OCI-LY7 (cell line): ENCODE results near the gene PARD3. TPM values are rescaled to one million over a fixed set of nuclear protein-coding genes. Genes with fewer than 3 reads are reported as not detected.
"Not testable (repeated sequence)": the region's sequence is repeated elsewhere in the genome, so short reads cannot be mapped to it uniquely, and the experiment has no call there.

Experiments
- BruUV-seq: library from RNA; stranded (reverse); fragments of 400-500 nt; replicated peaks from 2 replicates; lab custom pipeline; 2021; lab: Mats Ljungman, UMichigan
- CTCF ChIA-PET: fragments of 300-600 bp; sonication (Branson Sonifier 250); formaldehyde crosslinking; loops from one replicate; lab custom pipeline; 2022; ENCODE audit warnings: antibody characterized with exemption; ENCODE audit not compliant: unreplicated experiment; lab: Charles Lee
- POLR2A ChIA-PET: fragments of 300-600 bp; sonication (Branson Sonifier 250); formaldehyde crosslinking; loops from one replicate; lab custom pipeline; 2022; ENCODE audit warnings: antibody characterized with exemption; lab: Charles Lee
- DNase-seq: peaks from one replicate; pipeline ENCODE4 v3.0.0-alpha.2; 2015; ENCODE audit warnings: low spot score
- H2AFZ ChIP-seq: fragments of 200-600 bp; sonication (generic), shearing (Covaris generic); 2 replicates; pipeline ENCODE4 v1.6.1; 2014; ENCODE audit warnings: mild to moderate bottlenecking, antibody characterized with exemption, low read length, moderate library complexity
- H3K27ac ChIP-seq: fragments of 200-600 bp; sonication (generic); 2 replicates; pipeline ENCODE4 v1.5.1; 2014; ENCODE audit warnings: mixed run types, low read depth, mild to moderate bottlenecking, moderate library complexity, low read length, inconsistent platforms; ENCODE audit not compliant: poor library complexity, severe bottlenecking
- H3K36me3 ChIP-seq: fragments of 200-600 bp; sonication (generic); 2 replicates; pipeline ENCODE4 v1.6.1; 2014; ENCODE audit warnings: mild to moderate bottlenecking, antibody characterized with exemption, low read length, moderate library complexity, mixed read lengths; ENCODE audit not compliant: insufficient read depth
- H3K4me1 ChIP-seq: fragments of 200-600 bp; sonication (generic); 2 replicates; pipeline ENCODE4 v1.5.1; 2014; ENCODE audit warnings: mild to moderate bottlenecking, low read length; ENCODE audit not compliant: insufficient read depth, poor library complexity, severe bottlenecking
- H3K4me2 ChIP-seq: fragments of 200-600 bp; sonication (generic); 2 replicates; pipeline ENCODE4 v1.6.1; 2014; ENCODE audit warnings: mild to moderate bottlenecking, low read length
- H3K4me3 ChIP-seq: fragments of 200-600 bp; sonication (generic); 2 replicates; pipeline ENCODE4 v1.5.1; 2014; ENCODE audit warnings: mild to moderate bottlenecking, low read depth, low read length; ENCODE audit not compliant: poor library complexity, severe bottlenecking
- H3K79me2 ChIP-seq: fragments of 200-600 bp; sonication (generic); 2 replicates; pipeline ENCODE4 v1.6.1; 2016; ENCODE audit warnings: low read depth, mild to moderate bottlenecking, low read length, moderate library complexity, mixed read lengths; ENCODE audit not compliant: insufficient read depth
- H3K9me2 ChIP-seq: fragments of 200-600 bp; sonication (generic); 2 replicates; pipeline ENCODE4 v1.6.1; 2016; ENCODE audit warnings: mild to moderate bottlenecking, low read length, mixed read lengths; ENCODE audit not compliant: insufficient read depth
- H3K9me3 ChIP-seq: fragments of 200-600 bp; sonication (generic); 2 replicates; pipeline ENCODE4 v1.6.1; 2014; ENCODE audit warnings: mild to moderate bottlenecking, mixed run types, low read length, mixed read lengths
- H4K20me1 ChIP-seq: fragments of 200-600 bp; sonication (generic); 2 replicates; pipeline ENCODE4 v1.6.1; 2014; ENCODE audit warnings: mild to moderate bottlenecking, antibody characterized with exemption, low read length, moderate library complexity, mixed read lengths; ENCODE audit not compliant: insufficient read depth
- EZH2phosphoT487 ChIP-seq: fragments of 200-600 bp; sonication (generic); IDR thresholded peaks from 2 replicates; pipeline ENCODE4 v1.6.1; 2018; ENCODE audit warnings: low read depth, borderline replicate concordance, mild to moderate bottlenecking, mixed run types, antibody characterized with exemption, low read length, moderate library complexity, mixed read lengths
- intact Hi-C: fragments of 100-400 bp; cut with micrococcal nuclease; formaldehyde crosslinking; loops from one replicate; pipeline ENCODE4 v1.10.0; 2022; ENCODE audit not compliant: unreplicated experiment
- total RNA-seq, 2 experiments: library from RNA; depleted of rRNA in 1 of 2; stranded (reverse); fragments of >200 nt in 1 of 2; shearing (Covaris generic) in 1 of 2; gene quantifications; 2 replicates each; pipeline ENCODE4 v1.2.3, GENCODE V29; 2014 to 2022
- TF ChIP-seq, protein P1 (sequence below): fragments of 200-600 bp; sonication (generic); conservative IDR thresholded peaks from 2 replicates; pipeline ENCODE4 v1.5.1; 2014; ENCODE audit warnings: mild to moderate bottlenecking, antibody characterized with exemption, low read length, moderate library complexity, mixed read lengths

The PARD3 gene
- total RNA-seq, 2 experiments from 2014 or later = not detected

DNA sequence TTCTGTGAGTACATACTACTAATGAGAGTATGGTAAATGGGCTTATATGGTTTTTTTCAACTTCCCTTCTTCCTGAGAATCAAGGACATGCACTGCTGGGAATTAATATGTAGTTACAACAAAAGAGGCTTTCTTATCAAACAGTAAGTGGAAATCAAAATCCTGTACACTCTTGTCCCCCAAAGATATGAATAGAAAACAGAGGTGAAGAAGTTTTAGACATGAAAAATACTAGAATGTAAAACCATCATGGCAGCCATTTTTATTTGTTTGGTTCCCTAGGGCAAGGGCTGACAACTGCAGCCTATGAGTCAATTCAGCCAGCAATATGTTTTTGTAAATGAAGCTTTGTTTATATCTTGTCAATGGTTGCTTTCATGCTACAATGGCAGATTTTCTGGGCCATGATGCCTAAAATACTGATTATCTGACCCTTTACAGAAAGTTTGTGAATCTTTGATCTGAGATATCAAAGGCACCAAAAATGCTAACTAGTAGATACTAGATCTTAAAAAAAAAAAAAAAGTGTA is 422.4 kb downstream of the PARD3 start:
- ChIA-PET CTCF (no interaction called here), POLR2A (interaction anchor here (0.7 kb wide), 1 partner anchor 1376 kb away, joined by 4 read pairs; no protein-coding TSS in a partner anchor)
- intact Hi-C loops = no loop called here
- Histone ChIP-seq H4K20me1 (no peaks in the 10 kb centered on the region), H3K9me3 (no peaks in the 10 kb centered on the region), H3K4me3 (no peak overlapping the region), H3K79me2 (no peaks in the 10 kb centered on the region), H3K4me2 (no peak overlapping the region), H3K9me2 (no peaks in the 10 kb centered on the region), H3K27ac (no peak overlapping the region), H3K4me1 (no peaks in the 10 kb centered on the region), H3K36me3 (no peaks in the 10 kb centered on the region), H2AFZ (no peak overlapping the region)
- BruUV-seq = no TSS peak
- TF ChIP-seq EZH2phosphoT487 = no peak
- TF ChIP-seq, protein P1, sequence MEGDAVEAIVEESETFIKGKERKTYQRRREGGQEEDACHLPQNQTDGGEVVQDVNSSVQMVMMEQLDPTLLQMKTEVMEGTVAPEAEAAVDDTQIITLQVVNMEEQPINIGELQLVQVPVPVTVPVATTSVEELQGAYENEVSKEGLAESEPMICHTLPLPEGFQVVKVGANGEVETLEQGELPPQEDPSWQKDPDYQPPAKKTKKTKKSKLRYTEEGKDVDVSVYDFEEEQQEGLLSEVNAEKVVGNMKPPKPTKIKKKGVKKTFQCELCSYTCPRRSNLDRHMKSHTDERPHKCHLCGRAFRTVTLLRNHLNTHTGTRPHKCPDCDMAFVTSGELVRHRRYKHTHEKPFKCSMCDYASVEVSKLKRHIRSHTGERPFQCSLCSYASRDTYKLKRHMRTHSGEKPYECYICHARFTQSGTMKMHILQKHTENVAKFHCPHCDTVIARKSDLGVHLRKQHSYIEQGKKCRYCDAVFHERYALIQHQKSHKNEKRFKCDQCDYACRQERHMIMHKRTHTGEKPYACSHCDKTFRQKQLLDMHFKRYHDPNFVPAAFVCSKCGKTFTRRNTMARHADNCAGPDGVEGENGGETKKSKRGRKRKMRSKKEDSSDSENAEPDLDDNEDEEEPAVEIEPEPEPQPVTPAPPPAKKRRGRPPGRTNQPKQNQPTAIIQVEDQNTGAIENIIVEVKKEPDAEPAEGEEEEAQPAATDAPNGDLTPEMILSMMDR = no peak
- DNase-seq = no peak

DNA sequence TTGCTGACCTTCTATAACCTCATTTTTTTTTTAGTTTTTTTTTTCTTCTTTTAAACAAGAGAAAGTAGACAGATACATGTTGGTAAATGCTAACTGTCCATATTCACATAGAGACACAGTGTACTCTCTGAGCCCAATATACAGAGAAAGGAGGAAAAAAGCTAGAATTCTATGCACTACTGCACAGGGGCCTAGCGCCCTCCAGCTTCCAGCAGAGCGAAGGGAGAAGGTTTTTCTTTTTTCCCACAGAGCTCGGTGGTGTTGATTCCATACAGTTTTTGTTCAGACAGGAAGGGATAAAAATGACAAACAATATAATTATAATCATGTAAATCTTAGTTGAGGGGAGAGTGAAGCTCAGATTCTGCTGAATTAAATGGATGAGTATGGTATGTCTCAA is 423.9 kb downstream of the PARD3 start:
- POLR2A ChIA-PET = not testable (repeated sequence)

DNA sequence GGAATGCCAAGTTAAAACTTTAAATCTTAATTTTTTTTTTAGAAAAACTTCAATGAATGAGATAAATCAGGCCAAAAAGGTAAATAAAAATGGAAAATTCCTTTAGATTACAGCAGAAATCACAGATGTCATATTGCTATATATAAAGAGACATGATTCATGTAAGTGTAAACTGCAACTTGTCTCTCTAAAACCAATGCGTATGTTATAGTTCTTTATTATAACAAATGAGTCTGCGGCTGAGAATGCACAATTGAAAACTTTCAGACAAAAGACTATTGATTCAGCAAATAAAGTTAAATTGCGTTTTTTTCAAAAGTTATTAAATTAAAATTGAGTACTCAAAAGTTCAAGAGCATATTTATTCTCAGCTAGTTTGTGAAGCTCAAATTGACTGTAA is 425.3 kb downstream of the PARD3 start:
- Histone ChIP-seq H3K4me2 (no peak overlapping the region), H3K9me3 (no peaks in the 10 kb centered on the region), H3K9me2 (no peaks in the 10 kb centered on the region), H4K20me1 (no peaks in the 10 kb centered on the region), H3K36me3 (no peaks in the 10 kb centered on the region), H2AFZ (no peak overlapping the region), H3K4me1 (no peaks in the 10 kb centered on the region), H3K27ac (no peak overlapping the region), H3K79me2 (no peaks in the 10 kb centered on the region), H3K4me3 (no peak overlapping the region)
- ChIA-PET POLR2A (no interaction called here), CTCF (no interaction called here)
- intact Hi-C loops = no loop called here
- no TSS peak for BruUV-seq
- no peak for TF ChIP-seq EZH2phosphoT487
- DNase-seq = no peak

More for the DNA sequence above, 423.9 kb downstream of the PARD3 start:
- H3K9me3 ChIP-seq, H3K4me1 ChIP-seq, H3K79me2 ChIP-seq, BruUV-seq, intact Hi-C loops, H3K27ac ChIP-seq, H3K9me2 ChIP-seq, H3K4me2 ChIP-seq, H4K20me1 ChIP-seq, DNase-seq, H2AFZ ChIP-seq, CTCF ChIA-PET, H3K36me3 ChIP-seq, H3K4me3 ChIP-seq: not testable (repeated sequence)

DNA sequence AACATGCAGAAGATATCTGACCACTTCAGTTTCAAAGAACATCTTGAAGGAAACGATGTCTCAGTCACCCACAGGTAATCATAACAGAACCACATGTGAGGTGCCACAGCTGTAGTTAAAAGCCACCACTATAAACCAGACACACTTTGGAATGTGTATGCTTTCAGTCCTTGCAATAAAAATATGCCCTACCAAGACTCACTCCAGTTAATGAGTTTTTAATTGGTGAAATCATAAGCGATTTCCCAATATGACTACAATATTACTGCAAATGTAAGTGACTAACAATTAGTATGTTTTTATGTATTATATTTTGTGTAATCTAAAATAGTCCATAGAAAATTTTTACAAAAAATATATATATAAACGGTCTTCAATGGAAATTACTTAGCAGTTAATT is 428.2 kb downstream of the PARD3 start:
- DNase-seq = no peak
- TF ChIP-seq, protein P1 = no peak
- TF ChIP-seq EZH2phosphoT487 = no peak
- no peaks in the 10 kb centered on the region for H3K36me3 ChIP-seq
- H2AFZ ChIP-seq = no peak overlapping the region
- H3K4me3 ChIP-seq = no peak overlapping the region
- POLR2A ChIA-PET = no interaction called here
- CTCF ChIA-PET = no interaction called here
- no peaks in the 10 kb centered on the region for H3K79me2 ChIP-seq
- no peak overlapping the region for H3K4me2 ChIP-seq
- H3K9me3 ChIP-seq = no peaks in the 10 kb centered on the region
- BruUV-seq = no TSS peak
- intact Hi-C loops = no loop called here
- no peaks in the 10 kb centered on the region for H4K20me1 ChIP-seq
- no peaks in the 10 kb centered on the region for H3K9me2 ChIP-seq
- no peaks in the 10 kb centered on the region for H3K4me1 ChIP-seq
- H3K27ac ChIP-seq = no peak overlapping the region
